OCI-LY1 (cell line): ENCODE data around the gene CMTM1.

Experiments
- H2AFZ ChIP-seq: fragments of 200-600 bp; sonication (generic), shearing (Covaris generic); 2 replicates; pipeline ENCODE4 v1.6.0; 2014; ENCODE audit warnings: antibody characterized with exemption, mild to moderate bottlenecking, low read length
- H3F3A ChIP-seq: fragments of 200-600 bp; sonication (generic), shearing (Covaris generic); 2 replicates; pipeline ENCODE4 v1.6.0; 2014; ENCODE audit warnings: mild to moderate bottlenecking, antibody characterized with exemption, low read length, moderate library complexity; ENCODE audit not compliant: insufficient read depth
- H3K27ac ChIP-seq: fragments of 200-600 bp; sonication (generic); 2 replicates; pipeline ENCODE4 v1.5.1; 2014; ENCODE audit warnings: low read length, mixed run types, mild to moderate bottlenecking, low read depth; ENCODE audit not compliant: poor library complexity, severe bottlenecking
- H3K27me3 ChIP-seq: fragments of 200-600 bp; sonication (generic); 2 replicates; pipeline ENCODE4 v1.6.0; 2014; ENCODE audit warnings: antibody characterized with exemption, mild to moderate bottlenecking, low read length, moderate library complexity; ENCODE audit not compliant: insufficient read depth
- H3K36me3 ChIP-seq: fragments of 200-600 bp; sonication (generic); 2 replicates; pipeline ENCODE4 v1.6.1; 2014; ENCODE audit warnings: mild to moderate bottlenecking, antibody characterized with exemption, low read length, moderate library complexity, mixed read lengths; ENCODE audit not compliant: insufficient read depth
- H3K4me1 ChIP-seq: fragments of 200-600 bp; sonication (generic); 2 replicates; pipeline ENCODE4 v1.5.1; 2014; ENCODE audit warnings: mild to moderate bottlenecking, low read length, moderate library complexity; ENCODE audit not compliant: insufficient read depth, severe bottlenecking
- H3K4me2 ChIP-seq: fragments of 200-600 bp; sonication (generic), shearing (Covaris generic); 2 replicates; pipeline ENCODE4 v1.6.1; 2014; ENCODE audit warnings: low read length
- H3K4me3 ChIP-seq: fragments of 200-600 bp; sonication (generic); 2 replicates; pipeline ENCODE4 v1.5.1; 2014; ENCODE audit warnings: low read length, low read depth, mild to moderate bottlenecking, mixed read lengths; ENCODE audit not compliant: poor library complexity, severe bottlenecking
- H3K79me2 ChIP-seq: fragments of 200-600 bp; shearing (Covaris generic); 2 replicates; pipeline ENCODE4 v1.6.1; 2016; ENCODE audit warnings: mixed run types, low read length, mixed read lengths; ENCODE audit not compliant: insufficient read depth
- H3K9ac ChIP-seq: fragments of 200-600 bp; sonication (generic), shearing (Covaris generic); 2 replicates; pipeline ENCODE4 v1.6.1; 2014; ENCODE audit warnings: mild to moderate bottlenecking, low read length, mixed read lengths
- H3K9me2 ChIP-seq: fragments of 200-600 bp; sonication (generic), shearing (Covaris generic); 2 replicates; pipeline ENCODE4 v1.6.1; 2014; ENCODE audit warnings: low read depth, mild to moderate bottlenecking, low read length, mixed read lengths
- H3K9me3 ChIP-seq: fragments of 200-600 bp; shearing (Covaris generic); 2 replicates; pipeline ENCODE4 v1.6.1; 2014; ENCODE audit warnings: low read length, mixed read lengths
- H4K20me1 ChIP-seq: fragments of 200-600 bp; sonication (generic), shearing (Covaris generic); 2 replicates; pipeline ENCODE4 v1.6.0; 2016; ENCODE audit warnings: mild to moderate bottlenecking, low read length; ENCODE audit not compliant: insufficient read depth
- CTCF ChIP-seq: fragments of 200-600 bp; sonication (generic), shearing (Covaris generic); IDR thresholded peaks from 2 replicates; pipeline ENCODE4 v1.5.1; 2017; ENCODE audit warnings: mild to moderate bottlenecking, antibody characterized with exemption, low read length, moderate library complexity, mixed read lengths
- EZH2 ChIP-seq: fragments of 200-600 bp; sonication (generic), shearing (Covaris generic); IDR thresholded peaks from 2 replicates; pipeline ENCODE4 v1.8.0; 2017; ENCODE audit warnings: borderline replicate concordance, mixed run types, mild to moderate bottlenecking, antibody characterized with exemption, low read length, moderate library complexity, mixed read lengths

Gene CMTM1

GRCh38 chr16:66575060-66575459, 8.8 kb downstream of the CMTM1 start:
- H3F3A ChIP-seq = no peaks in the 10 kb centered on the region
- H2AFZ ChIP-seq = no peak overlapping the region
- H3K27ac ChIP-seq = no peak overlapping the region
- no peak for TF ChIP-seq EZH2
- TF ChIP-seq CTCF = no peak
- no peak overlapping the region for H3K4me3 ChIP-seq
- H3K9me2 ChIP-seq = no peaks in the 10 kb centered on the region
- no peaks in the 10 kb centered on the region for H3K27me3 ChIP-seq
- no peak overlapping the region for H3K4me2 ChIP-seq
- no peaks in the 10 kb centered on the region for H3K36me3 ChIP-seq
- H3K9me3 ChIP-seq = no peaks in the 10 kb centered on the region
- H3K9ac ChIP-seq = no peak overlapping the region
- no peaks in the 10 kb centered on the region for H3K4me1 ChIP-seq
- no peaks in the 10 kb centered on the region for H4K20me1 ChIP-seq
- no peaks in the 10 kb centered on the region for H3K79me2 ChIP-seq

- no peaks in the 10 kb centered on the region for H3K27me3 ChIP-seq
- no peak overlapping the region for H3K4me2 ChIP-seq
- H3K9me2 ChIP-seq = no peaks in the 10 kb centered on the region
- no peak for TF ChIP-seq EZH2
- TF ChIP-seq CTCF = no peak
- H4K20me1 ChIP-seq = no peaks in the 10 kb centered on the region
- H3K36me3 ChIP-seq = no peaks in the 10 kb centered on the region
- no peaks in the 10 kb centered on the region for H3K4me1 ChIP-seq
- H3K4me3 ChIP-seq = no peak overlapping the region
- no peaks in the 10 kb centered on the region for H3K79me2 ChIP-seq
- H2AFZ ChIP-seq = no peak overlapping the region
- H3K9me3 ChIP-seq = no peaks in the 10 kb centered on the region
- no peak overlapping the region for H3K27ac ChIP-seq
- H3K9ac ChIP-seq = no peak overlapping the region
- H3F3A ChIP-seq = no peaks in the 10 kb centered on the region
These were observed 10.1 kb downstream of the CMTM1 start for GRCh38 chr16:66576296-66576695.

DNA sequence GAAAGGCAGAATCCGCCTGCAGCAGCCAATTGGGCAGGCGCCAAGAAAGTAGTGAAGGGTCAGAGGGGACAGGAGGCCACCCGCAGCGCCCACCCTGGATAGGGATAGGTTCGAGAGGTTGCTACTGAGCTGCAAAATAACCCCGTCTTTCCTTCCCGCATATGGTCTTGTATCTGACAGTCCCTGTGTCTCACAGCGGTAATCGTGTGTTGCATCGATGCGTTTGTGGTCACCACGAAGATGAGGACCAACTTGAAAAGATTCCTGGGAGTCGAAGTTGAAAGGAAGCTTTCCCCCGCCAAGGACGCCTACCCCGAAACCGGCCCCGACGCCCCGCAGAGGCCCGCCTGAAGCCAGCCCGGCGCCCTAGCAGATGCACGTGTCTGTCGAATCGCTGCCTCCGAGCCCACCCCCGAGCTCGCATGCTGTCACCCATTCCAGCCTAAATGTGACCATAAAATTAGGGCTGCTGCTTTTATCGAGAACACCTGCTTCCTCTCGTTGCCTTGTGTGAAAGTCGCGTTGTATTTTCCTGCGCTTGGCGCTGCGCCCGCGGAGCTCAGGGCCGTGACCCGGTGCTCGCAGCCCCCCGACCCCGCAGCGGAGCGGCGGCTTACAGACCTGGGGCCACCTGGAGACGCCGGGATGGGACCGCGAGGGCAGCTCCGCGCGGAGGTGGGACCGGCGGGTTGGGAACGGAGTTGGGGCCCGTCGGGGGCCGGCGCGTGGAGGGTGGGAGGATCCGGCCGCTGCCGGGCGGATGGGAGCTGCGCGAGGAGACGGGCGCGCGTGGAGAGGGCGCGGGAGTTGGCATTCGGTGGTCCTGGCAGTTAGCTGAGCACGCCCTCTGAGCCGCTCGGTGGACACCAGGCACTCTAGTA, 12.7 kb downstream of the CMTM1 start, which contains the start of gene CMTM2:
Gene CMTM2, plus strand, starts transcription at position 813 of the 881 bp plus-strand sequence. CDS start 145 bp downstream, outside the sequence.
- no peak within 1 kb of the TSS for H3K4me2 ChIP-seq
- H3K4me3 ChIP-seq = no peak within 1 kb of the TSS
- no peaks in the 10 kb centered on the region for H3K4me1 ChIP-seq

More for the DNA sequence above, 12.7 kb downstream of the CMTM1 start, which contains the start of gene CMTM2:
- Histone ChIP-seq H3K9me2 (no peaks in the 10 kb centered on the region), H3K36me3 (no peaks in the 10 kb centered on the region), H3K9ac (no peak within 1 kb of the TSS), H3K27ac (no peak within 1 kb of the TSS), H3K79me2 (no peaks in the 10 kb centered on the region), H3K27me3 (no peaks in the 10 kb centered on the region), H2AFZ (no peak within 1 kb of the TSS), H3F3A (no peaks in the 10 kb centered on the region), H4K20me1 (no peaks in the 10 kb centered on the region), H3K9me3 (no peaks in the 10 kb centered on the region)
- TF ChIP-seq CTCF (no peak), EZH2 (no peak)
